ENCODE measurements around the gene OR6N2. TPM values are rescaled to one million over a fixed set of nuclear protein-coding genes. Genes with fewer than 3 reads are reported as not detected.

OR6N2 gene
- total RNA-seq (ENCODE audit: insufficient read depth, low replicate concordance): 6.3 TPM

GRCh38 chr1:158781104-158781503, at the start of gene OR6N2:
Gene OR6N2 (minus strand): TSS chr1:158781204. CDS start chr1:158777635, 3,569 bp downstream.
- no peak for DNase-seq (ENCODE audit: low spot score)

GRCh38 chr1:158830074-158830677, 49.2 kb upstream of the OR6N2 start:
- DNase-seq (ENCODE audit: low spot score): no peak

DNA sequence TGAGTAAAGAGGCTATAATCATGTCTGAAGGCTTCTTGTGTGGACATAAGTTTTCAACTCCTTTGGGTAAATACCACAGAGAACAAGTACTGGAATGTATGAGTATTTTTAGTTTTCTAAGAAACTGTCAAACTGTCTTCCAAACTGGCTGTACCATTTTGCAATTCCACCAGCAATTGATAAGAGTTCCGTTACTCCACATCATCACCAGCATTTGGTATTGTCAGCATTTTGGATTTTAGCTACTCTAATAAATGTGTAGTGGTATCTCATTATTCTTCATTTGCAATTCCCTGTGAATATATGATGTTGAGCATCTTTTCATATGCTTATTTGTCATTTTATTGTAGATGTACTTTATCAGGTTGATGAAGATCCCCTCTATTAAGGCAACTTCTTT, 40.7 kb upstream of the OR6N2 start:
- no peak for DNase-seq (ENCODE audit: low spot score)

DNA sequence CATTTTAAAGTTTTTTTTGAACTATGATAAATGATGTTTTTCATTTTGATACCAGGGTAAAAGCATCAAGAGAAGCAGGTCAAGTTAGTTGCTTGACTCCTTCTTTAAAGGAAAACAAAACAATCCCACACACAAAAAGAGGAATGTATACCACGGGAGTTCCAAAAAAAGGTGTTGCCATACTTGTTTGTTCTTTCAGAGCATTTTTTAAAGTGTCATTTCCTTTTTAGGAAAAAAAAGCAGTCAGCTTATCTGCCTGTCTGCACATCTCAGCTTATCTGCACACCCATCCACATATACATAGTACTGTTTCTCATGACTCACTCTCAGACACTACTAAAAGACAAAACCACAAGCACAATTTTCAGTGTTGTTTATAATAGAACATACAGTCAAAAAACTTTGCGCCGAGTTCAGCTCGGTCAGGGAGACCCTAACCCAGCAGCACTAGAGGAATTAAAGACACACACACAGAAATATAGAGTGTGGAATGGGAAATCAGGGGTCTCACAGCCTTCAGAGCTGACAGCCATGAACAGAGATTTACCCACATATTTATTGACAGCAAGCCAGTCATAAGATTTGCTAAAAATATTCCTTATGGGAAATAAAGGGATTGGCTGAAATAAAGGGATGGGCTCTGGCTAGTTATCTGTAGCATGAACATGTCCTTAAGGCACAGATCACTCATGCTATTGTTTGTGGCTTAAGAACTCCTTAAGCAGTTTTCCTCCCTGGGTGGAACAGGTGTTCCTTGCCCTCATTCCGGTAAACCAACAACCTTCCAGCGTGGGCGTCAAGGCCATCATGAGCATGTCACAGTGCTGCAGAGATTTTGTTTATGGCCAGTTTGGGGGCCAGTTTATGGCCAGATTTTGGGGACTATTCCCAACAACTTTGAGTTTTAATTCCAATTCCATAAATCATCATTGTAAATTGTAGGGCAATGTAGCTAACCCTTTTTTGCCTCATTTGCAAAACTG, 38.7 kb upstream of the OR6N2 start:
- DNase-seq (ENCODE audit: low spot score): peak; percentile 61

- no peak for DNase-seq (ENCODE audit: low spot score)
Measured at GRCh38 chr1:158818975-158819431, 38.0 kb upstream of the OR6N2 start.

- DNase-seq (ENCODE audit: low spot score): no peak
Measured at GRCh38 chr1:158818560-158818959, 37.6 kb upstream of the OR6N2 start.

DNA sequence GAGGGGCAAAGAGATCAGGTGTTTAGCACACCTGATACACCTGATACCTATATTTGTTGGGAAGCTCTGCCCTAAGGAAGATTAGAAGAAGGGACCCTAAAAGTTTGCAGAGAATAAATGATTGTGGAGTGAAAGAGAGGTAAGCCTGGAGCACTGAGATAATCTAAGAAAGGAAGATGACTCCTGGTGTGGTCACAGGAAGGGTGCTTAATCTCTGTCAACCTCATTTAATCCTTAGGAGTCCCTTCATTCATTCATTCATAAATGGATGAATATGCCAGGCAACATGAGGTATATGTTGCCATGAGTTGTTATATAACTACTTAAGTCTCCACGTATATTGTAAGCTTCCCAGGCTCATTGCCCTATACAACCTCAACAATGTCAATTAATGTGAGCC, 34.0 kb upstream of the OR6N2 start:
- DNase-seq (ENCODE audit: low spot score): no peak

GRCh38 chr1:158813164-158813563, 32.2 kb upstream of the OR6N2 start:
- DNase-seq (ENCODE audit: low spot score): no peak

DNA sequence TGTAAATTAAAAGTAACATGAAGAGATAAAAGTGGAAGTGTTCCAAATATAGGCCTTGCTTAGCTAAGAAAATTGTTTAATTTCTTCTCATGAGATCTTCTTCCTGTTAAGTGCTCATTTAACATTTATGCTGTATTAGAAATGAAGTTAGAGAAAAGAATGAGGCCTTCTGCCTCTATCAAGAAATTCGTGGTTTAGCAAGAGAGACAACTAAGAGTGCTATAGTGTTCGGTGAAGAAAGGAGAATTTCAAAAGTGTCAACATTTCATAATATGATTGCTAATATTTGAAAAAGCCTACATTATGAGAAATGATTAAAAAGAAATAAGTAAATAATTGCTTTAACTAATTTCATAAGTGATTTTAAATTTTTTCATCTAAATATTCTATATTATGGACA, 31.3 kb upstream of the OR6N2 start:
- DNase-seq (ENCODE audit: low spot score): no peak

DNA sequence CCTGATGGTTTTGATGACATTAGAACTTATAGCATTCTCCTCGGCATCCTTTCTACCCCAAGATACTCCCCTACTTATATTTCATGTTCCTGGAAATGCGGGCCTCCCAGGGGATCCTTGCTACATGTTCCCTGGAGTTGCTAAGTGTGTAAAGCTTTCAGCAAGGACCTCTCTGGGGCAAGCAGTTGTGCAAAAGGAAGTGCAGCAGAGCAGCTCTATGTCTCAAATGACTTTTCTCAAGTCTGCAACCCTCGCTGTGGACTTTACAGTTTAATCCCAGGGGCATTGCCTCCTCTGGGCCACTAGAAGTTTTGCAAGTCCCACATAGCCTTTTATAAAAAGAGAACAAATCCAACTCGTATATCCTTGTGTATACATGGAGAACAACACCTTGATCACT, 29.3 kb upstream of the OR6N2 start:
- no peak for DNase-seq (ENCODE audit: low spot score)

- DNase-seq (ENCODE audit: low spot score): peak; percentile 31
Measured at GRCh38 chr1:158809862-158810261, 28.9 kb upstream of the OR6N2 start.

DNA sequence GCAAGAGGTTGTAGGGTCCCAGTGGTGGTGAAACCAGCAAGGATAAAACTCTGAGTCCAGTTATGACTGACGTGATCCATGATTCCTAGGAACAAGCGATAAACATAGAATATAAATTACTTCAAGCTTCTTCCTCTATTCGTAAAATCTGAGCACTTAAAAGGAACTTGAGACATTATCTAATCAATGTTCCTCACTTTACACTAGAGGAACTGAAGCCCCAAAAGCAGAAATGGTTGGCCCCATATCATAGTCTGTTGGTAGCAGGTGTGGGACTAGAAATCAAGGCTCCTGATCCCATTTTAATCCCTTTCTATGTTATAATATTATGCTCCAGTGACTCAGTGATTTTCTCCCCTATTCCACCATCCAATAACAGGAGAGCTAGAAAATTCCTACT, 28.3 kb upstream of the OR6N2 start:
- DNase-seq (ENCODE audit: low spot score): no peak

DNA sequence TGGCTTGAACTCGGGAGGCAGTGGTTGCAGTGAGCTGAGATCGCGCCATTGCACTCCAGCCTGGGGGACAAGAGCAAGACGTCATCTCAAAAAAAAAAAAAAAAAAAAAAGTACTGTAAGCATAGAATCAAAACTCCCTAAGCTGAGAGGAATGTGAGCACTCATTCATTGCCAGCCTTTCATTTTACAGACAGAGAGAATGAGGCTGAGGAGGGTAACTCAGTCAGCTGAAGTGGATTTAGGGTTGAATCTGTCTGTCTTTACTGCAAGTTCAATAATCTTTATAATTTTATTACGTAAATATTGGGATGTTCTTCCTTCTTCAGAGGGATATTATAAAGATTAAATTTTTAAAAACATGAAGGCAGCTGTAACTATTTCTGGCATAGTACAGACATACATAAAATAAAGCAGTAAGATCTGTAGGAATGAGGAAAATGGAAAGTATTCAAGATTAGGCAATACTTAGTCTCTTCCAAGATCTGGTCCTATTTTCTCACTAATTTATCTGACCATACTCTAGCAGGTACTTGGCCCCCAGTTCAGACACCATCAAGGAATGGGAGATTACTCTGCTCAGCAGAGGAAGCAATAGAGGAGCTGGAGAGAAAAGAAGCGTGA, 26.0 kb upstream of the OR6N2 start:
- DNase-seq (ENCODE audit: low spot score): peak; percentile 93

GRCh38 chr1:158803678-158804077, 22.7 kb upstream of the OR6N2 start:
- DNase-seq (ENCODE audit: low spot score): no peak

- DNase-seq (ENCODE audit: low spot score): no peak
Measured at GRCh38 chr1:158801396-158801795, 20.4 kb upstream of the OR6N2 start.

DNA sequence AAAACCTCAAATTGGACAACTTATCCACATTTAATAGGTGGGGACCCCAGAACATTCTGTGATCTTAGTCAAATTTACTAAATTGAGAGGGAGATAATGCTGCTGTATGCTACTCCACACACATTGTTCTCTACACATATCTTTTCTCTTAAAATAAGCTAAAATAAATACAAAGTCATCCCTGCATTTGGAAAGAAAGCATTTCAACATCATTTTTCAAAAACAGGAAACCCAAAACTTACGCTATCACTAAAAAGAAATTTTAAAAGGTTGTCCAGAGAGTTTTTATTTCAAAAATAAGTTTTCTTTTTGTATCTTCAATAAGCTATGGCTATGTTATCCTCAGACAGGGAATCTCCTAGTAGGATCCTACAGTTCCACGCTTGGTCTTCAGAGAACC, 19.5 kb upstream of the OR6N2 start:
- DNase-seq (ENCODE audit: low spot score): no peak

DNA sequence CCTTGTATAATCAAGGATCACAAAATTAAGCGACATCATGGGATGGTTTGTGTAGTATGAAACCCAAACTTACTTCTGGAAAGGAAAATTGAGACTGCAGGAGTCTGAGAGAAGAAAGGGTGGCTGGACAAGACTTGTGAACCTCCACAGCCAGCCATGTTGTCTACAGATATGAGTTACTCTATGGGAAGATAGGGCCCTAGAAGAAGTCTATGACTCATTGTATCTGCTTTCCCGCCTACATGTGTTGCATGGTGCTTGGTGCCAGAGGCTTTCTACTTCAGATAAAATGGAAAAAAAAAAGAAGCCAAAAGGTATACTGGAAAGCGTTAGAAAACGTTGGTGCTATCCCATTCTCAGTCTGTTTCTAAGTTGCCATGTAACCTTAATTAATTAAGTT, 18.7 kb upstream of the OR6N2 start:
- no peak for DNase-seq (ENCODE audit: low spot score)

- DNase-seq (ENCODE audit: low spot score): no peak
Measured at GRCh38 chr1:158798531-158798930, 17.5 kb upstream of the OR6N2 start.

DNA sequence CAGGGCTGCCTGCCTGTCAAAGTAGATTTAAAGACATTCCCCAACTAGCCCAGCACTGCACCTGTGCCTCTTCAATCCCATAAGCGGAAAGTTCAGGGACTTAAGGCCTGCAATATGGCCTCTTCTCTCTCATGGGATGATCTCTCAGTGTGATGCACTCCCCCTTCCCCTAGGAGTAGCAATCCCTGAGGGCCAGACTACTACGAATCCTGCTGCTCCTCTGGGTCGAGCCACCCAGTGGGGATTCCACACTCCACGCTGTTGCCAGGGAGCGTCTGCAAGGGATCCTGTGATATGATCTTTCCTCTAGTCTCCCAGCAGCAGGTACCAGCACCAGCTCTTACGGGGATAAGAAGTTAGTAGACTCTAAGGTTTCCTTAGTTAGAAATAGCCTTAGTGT, 13.2 kb upstream of the OR6N2 start:
- DNase-seq (ENCODE audit: low spot score): no peak

DNA sequence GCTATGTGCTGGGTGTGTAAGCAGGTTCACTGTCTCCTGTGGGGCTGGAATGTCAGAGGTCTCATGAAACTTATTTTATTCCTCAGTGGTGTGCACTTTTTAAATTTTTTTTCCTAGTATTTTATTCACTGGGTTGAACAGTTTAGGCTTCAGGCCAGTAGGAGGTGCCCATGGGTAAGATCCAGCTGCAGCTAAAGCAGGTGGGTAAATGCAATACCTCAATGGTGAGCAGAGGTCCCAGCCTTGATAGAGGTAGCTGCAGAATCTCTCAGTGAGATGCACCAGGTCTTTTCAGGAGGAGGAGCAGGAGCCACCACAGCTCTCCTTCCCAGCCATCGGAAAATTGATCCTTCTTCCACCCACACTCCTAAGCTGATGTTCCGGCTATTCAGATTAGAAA, 12.6 kb upstream of the OR6N2 start:
- no peak for DNase-seq (ENCODE audit: low spot score)

- peak; percentile 35 for DNase-seq (ENCODE audit: low spot score)
Measured at GRCh38 chr1:158771950-158772866, 8.8 kb downstream of the OR6N2 start, which contains the start of gene OR6N1. Gene OR6N1 (minus strand): TSS chr1:158772195. CDS start chr1:158766682, 5,513 bp downstream.
